Breast epithelium (tissue), 3 donors: ENCODE results near the gene CELF3.

Experiments used
- POLR2A ChIP-seq: fragments of 450-650 bp; IDR thresholded peaks from one replicate; pipeline ENCODE4 v1.6.1; 2016; ENCODE audit warnings: antibody characterized with exemption, mild to moderate bottlenecking, moderate library complexity
- POLR2AphosphoS5 ChIP-seq, 3 donors: sonication (generic); formaldehyde crosslinking; IDR thresholded peaks; one replicate each; pipeline ENCODE4 v1.6.1; 2017; ENCODE audit warnings: antibody characterized with exemption in 3 of 3
- TF ChIP-seq, protein P1 (sequence below), 3 donors: fragments of 450-650 bp; IDR thresholded peaks; one replicate each; pipeline ENCODE4 v1.5.1; 2016 to 2017; ENCODE audit warnings: antibody characterized with exemption in 3 of 3, mild to moderate bottlenecking in 3 of 3, moderate library complexity in 3 of 3

DNA sequence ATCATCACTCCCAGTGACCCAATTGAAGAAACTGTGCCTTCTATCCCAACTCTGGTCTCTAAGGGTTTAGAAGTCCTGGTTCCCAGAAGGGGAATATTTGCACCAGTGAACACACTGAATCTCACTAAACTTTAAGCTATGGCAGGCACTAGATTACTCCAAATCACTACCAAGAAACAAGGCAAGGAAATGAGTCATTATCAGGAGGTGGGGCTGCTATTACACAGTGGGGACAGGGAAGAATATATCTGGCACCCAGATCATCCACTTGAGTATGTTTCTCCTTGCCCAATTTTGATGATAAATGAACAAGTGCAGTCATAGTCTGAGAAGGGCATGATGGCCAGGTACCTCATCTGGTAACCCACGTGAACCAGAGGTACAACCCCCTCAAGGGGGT is 39.7 kb upstream of the CELF3 start:
- TF ChIP-seq, protein P1, sequence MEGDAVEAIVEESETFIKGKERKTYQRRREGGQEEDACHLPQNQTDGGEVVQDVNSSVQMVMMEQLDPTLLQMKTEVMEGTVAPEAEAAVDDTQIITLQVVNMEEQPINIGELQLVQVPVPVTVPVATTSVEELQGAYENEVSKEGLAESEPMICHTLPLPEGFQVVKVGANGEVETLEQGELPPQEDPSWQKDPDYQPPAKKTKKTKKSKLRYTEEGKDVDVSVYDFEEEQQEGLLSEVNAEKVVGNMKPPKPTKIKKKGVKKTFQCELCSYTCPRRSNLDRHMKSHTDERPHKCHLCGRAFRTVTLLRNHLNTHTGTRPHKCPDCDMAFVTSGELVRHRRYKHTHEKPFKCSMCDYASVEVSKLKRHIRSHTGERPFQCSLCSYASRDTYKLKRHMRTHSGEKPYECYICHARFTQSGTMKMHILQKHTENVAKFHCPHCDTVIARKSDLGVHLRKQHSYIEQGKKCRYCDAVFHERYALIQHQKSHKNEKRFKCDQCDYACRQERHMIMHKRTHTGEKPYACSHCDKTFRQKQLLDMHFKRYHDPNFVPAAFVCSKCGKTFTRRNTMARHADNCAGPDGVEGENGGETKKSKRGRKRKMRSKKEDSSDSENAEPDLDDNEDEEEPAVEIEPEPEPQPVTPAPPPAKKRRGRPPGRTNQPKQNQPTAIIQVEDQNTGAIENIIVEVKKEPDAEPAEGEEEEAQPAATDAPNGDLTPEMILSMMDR (IDR thresholded peaks at IDR 0.05), result no peak
- no peak for TF ChIP-seq POLR2A
- TF ChIP-seq POLR2AphosphoS5 (IDR thresholded peaks at IDR 0.05), result no peak
